Panc1 (cell line): ENCODE data around the gene SLC44A3.

Source experiments
- CTCF ChIP-seq: fragments of 450-650 bp; IDR thresholded peaks from 2 replicates; pipeline ENCODE4 v1.5.1; 2017; ENCODE audit warnings: mild to moderate bottlenecking
- POLR2AphosphoS5 ChIP-seq: IDR thresholded peaks from 2 replicates; pipeline ENCODE4 v1.6.1; 2012; ENCODE audit warnings: mild to moderate bottlenecking, low read depth, low read length, moderate library complexity
- SIN3A ChIP-seq: IDR thresholded peaks from 2 replicates; pipeline ENCODE4 v1.6.1; 2012; ENCODE audit warnings: low read depth, mild to moderate bottlenecking, low read length, moderate library complexity, borderline replicate concordance; ENCODE audit not compliant: insufficient read depth
- TCF7L2 ChIP-seq: IDR thresholded peaks from 2 replicates; pipeline ENCODE4 v1.6.1; 2011; ENCODE audit warnings: mild to moderate bottlenecking, low read depth, low read length, inconsistent platforms

- no peak for TF ChIP-seq POLR2AphosphoS5
- no peak for TF ChIP-seq CTCF
- TF ChIP-seq SIN3A = no peak
- TF ChIP-seq TCF7L2 = no peak
These were observed 107.4 kb downstream of the SLC44A3 start for GRCh38 chr1:94927405-94928175.
